PC-9 (cell line): ENCODE measurements around the gene PCDH20.

Source experiments
- EZH2 ChIP-seq: fragments of 200-600 bp; sonication (generic); IDR thresholded peaks from 2 replicates; pipeline ENCODE4 v1.8.0; 2017; ENCODE audit warnings: antibody characterized with exemption, low read depth
- TF ChIP-seq, protein P1 (sequence below): fragments of 200-600 bp; sonication (generic); conservative IDR thresholded peaks from 2 replicates; pipeline ENCODE4 v1.6.1; 2017; ENCODE audit warnings: mixed run types, antibody characterized with exemption, mild to moderate bottlenecking, moderate library complexity

- TF ChIP-seq, protein P1, sequence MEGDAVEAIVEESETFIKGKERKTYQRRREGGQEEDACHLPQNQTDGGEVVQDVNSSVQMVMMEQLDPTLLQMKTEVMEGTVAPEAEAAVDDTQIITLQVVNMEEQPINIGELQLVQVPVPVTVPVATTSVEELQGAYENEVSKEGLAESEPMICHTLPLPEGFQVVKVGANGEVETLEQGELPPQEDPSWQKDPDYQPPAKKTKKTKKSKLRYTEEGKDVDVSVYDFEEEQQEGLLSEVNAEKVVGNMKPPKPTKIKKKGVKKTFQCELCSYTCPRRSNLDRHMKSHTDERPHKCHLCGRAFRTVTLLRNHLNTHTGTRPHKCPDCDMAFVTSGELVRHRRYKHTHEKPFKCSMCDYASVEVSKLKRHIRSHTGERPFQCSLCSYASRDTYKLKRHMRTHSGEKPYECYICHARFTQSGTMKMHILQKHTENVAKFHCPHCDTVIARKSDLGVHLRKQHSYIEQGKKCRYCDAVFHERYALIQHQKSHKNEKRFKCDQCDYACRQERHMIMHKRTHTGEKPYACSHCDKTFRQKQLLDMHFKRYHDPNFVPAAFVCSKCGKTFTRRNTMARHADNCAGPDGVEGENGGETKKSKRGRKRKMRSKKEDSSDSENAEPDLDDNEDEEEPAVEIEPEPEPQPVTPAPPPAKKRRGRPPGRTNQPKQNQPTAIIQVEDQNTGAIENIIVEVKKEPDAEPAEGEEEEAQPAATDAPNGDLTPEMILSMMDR, result no peak
- TF ChIP-seq EZH2, result no peak
Observed at GRCh38 chr13:61408571-61408970, 7.1 kb downstream of the PCDH20 start.
